Calu3 (cell line): ENCODE data around the gene TCF3. TPM values are rescaled to one million over a fixed set of nuclear protein-coding genes. Genes with fewer than 3 reads are reported as not detected.
"Not testable (repeated sequence)": the region's sequence is repeated elsewhere in the genome, so short reads cannot be mapped to it uniquely, and the experiment has no call there.

Experiments used
- BruUV-seq: library from RNA; stranded (reverse); fragments of 400-500 nt; replicated peaks from 2 replicates; lab custom pipeline; 2021; lab: Mats Ljungman, UMichigan
- CTCF ChIA-PET: fragments of 300-600 bp; sonication (Branson Sonifier 250); formaldehyde crosslinking; loops from one replicate; lab custom pipeline; 2022; ENCODE audit warnings: antibody characterized with exemption; lab: Charles Lee
- DNase-seq: peaks from one replicate; pipeline ENCODE4 v3.0.0; 2022
- H3K27ac Mint-ChIP-seq: one replicate; pipeline ENCODE4 v1.8.0; 2022; ENCODE audit warnings: mixed read lengths; ENCODE audit not compliant: unreplicated experiment
- H3K27me3 Mint-ChIP-seq: one replicate; pipeline ENCODE4 v1.8.0; 2022; ENCODE audit warnings: mixed read lengths; ENCODE audit not compliant: unreplicated experiment
- H3K36me3 Mint-ChIP-seq: one replicate; pipeline ENCODE4 v1.8.0; 2022; ENCODE audit warnings: mild to moderate bottlenecking, moderate library complexity, mixed read lengths; ENCODE audit not compliant: insufficient read depth, unreplicated experiment
- H3K4me1 Mint-ChIP-seq: one replicate; pipeline ENCODE4 v1.8.0; 2022; ENCODE audit warnings: mild to moderate bottlenecking, low read depth, mixed read lengths; ENCODE audit not compliant: unreplicated experiment
- H3K4me3 Mint-ChIP-seq: one replicate; pipeline ENCODE4 v1.8.0; 2022; ENCODE audit warnings: mild to moderate bottlenecking, low read depth, moderate library complexity, mixed read lengths; ENCODE audit not compliant: unreplicated experiment
- H3K9me3 Mint-ChIP-seq: one replicate; pipeline ENCODE4 v1.8.0; 2022; ENCODE audit warnings: low read depth, mixed read lengths; ENCODE audit not compliant: unreplicated experiment
- intact Hi-C: fragments of 100-400 bp; cut with micrococcal nuclease; formaldehyde crosslinking; loops from one replicate; pipeline ENCODE4 v1.10.0; 2022; ENCODE audit not compliant: unreplicated experiment
- total RNA-seq: library from RNA; stranded (reverse); gene quantifications from 2 replicates; pipeline ENCODE4 v1.2.3, GENCODE V29; 2022
- TF ChIP-seq, protein P1 (sequence below): fragments of 200-600 bp; IDR thresholded peaks from one replicate; pipeline ENCODE4 v1.8.0; 2022; ENCODE audit warnings: antibody characterized with exemption; ENCODE audit not compliant: unreplicated experiment

The TCF3 gene
- total RNA-seq, 1 experiment from 2014 or later, result 102 TPM

- H3K4me3 Mint-ChIP-seq, result no peak overlapping the region
- no TSS peak for BruUV-seq
- intact Hi-C loops, result no loop called here
- H3K9me3 Mint-ChIP-seq, result peaks cover 5% of the 10 kb centered on the region
- TF ChIP-seq, protein P1, sequence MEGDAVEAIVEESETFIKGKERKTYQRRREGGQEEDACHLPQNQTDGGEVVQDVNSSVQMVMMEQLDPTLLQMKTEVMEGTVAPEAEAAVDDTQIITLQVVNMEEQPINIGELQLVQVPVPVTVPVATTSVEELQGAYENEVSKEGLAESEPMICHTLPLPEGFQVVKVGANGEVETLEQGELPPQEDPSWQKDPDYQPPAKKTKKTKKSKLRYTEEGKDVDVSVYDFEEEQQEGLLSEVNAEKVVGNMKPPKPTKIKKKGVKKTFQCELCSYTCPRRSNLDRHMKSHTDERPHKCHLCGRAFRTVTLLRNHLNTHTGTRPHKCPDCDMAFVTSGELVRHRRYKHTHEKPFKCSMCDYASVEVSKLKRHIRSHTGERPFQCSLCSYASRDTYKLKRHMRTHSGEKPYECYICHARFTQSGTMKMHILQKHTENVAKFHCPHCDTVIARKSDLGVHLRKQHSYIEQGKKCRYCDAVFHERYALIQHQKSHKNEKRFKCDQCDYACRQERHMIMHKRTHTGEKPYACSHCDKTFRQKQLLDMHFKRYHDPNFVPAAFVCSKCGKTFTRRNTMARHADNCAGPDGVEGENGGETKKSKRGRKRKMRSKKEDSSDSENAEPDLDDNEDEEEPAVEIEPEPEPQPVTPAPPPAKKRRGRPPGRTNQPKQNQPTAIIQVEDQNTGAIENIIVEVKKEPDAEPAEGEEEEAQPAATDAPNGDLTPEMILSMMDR, result no peak
- no peak overlapping the region for H3K27ac Mint-ChIP-seq
- peaks cover 11% of the 10 kb centered on the region for H3K4me1 Mint-ChIP-seq
- no peaks in the 10 kb centered on the region for H3K36me3 Mint-ChIP-seq
- H3K27me3 Mint-ChIP-seq, result peaks cover 38% of the 10 kb centered on the region
- CTCF ChIA-PET, result no interaction called here
- DNase-seq, result no peak
These were observed 47.0 kb upstream of the TCF3 start for GRCh38 chr19:1699386-1699785.

GRCh38 chr19:1698636-1699035 lies 46.2 kb upstream of the TCF3 start:
- Mint-ChIP-seq H3K27ac (no peak overlapping the region), H3K9me3 (peaks cover 2% of the 10 kb centered on the region), H3K4me3 (no peak overlapping the region), H3K36me3 (no peaks in the 10 kb centered on the region), H3K27me3 (peaks cover 30% of the 10 kb centered on the region), H3K4me1 (peaks cover 11% of the 10 kb centered on the region)
- TF ChIP-seq, protein P1, result no peak
- intact Hi-C loops, result no loop called here
- no peak for DNase-seq
- CTCF ChIA-PET, result no interaction called here
- no TSS peak for BruUV-seq

GRCh38 chr19:1695481-1695880 lies 43.1 kb upstream of the TCF3 start:
- H3K36me3 Mint-ChIP-seq, BruUV-seq, CTCF ChIA-PET, H3K4me3 Mint-ChIP-seq, H3K27ac Mint-ChIP-seq, intact Hi-C loops, DNase-seq, H3K4me1 Mint-ChIP-seq, H3K9me3 Mint-ChIP-seq: not testable (repeated sequence)
- peaks cover 17% of the 10 kb centered on the region for H3K27me3 Mint-ChIP-seq

- CTCF ChIA-PET, result no interaction called here
- Mint-ChIP-seq H3K27me3 (peaks cover 31% of the 10 kb centered on the region), H3K27ac (no peak overlapping the region), H3K9me3 (peaks cover 2% of the 10 kb centered on the region), H3K4me1 (peaks cover 14% of the 10 kb centered on the region), H3K36me3 (peaks cover 5% of the 10 kb centered on the region), H3K4me3 (no peak overlapping the region)
- DNase-seq, result no peak
- TF ChIP-seq, protein P1, result no peak
- BruUV-seq, result no TSS peak
- intact Hi-C loops, result no loop called here
These were observed 39.3 kb upstream of the TCF3 start for GRCh38 chr19:1691589-1692290.

DNA sequence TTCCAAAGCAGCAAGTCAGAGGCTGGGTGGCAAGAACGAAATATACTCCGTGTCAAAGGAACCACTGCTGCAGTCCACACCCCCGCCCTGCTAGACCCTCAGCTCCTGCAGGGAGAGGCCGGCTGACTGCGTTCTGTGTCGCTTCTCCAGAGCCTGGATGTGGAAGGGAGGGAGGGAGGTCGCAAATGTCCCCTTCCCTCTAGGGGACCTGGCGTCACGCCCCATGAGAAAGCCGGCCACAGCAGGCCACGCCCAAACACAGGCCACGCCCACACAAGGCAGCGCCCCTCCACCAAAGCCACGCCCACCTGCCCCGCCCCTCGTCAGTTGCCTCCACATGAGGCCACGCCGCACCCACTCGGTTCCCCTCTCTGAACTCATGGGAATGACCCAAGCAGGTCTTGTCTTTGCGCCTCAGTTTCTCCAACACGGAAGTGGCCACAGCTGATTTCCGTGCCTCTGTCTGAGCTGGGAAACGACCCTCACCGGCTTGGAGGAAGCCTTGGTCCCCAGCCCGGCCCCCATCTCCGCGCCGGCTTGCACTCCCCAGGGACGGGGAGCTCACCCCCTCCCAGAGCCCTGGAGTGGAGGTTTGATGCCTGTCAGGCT lies 38.4 kb upstream of the TCF3 start:
- DNase-seq, result peak; percentile 82
- peaks cover 2% of the 10 kb centered on the region for H3K9me3 Mint-ChIP-seq
- no peak overlapping the region for H3K4me3 Mint-ChIP-seq
- TF ChIP-seq, protein P1, result no peak
- peaks cover 31% of the 10 kb centered on the region for H3K27me3 Mint-ChIP-seq
- CTCF ChIA-PET, result no interaction called here
- no TSS peak for BruUV-seq
- intact Hi-C loops, result no loop called here
- peaks cover 14% of the 10 kb centered on the region for H3K4me1 Mint-ChIP-seq
- no peak overlapping the region for H3K27ac Mint-ChIP-seq
- H3K36me3 Mint-ChIP-seq, result peaks cover 5% of the 10 kb centered on the region

DNA sequence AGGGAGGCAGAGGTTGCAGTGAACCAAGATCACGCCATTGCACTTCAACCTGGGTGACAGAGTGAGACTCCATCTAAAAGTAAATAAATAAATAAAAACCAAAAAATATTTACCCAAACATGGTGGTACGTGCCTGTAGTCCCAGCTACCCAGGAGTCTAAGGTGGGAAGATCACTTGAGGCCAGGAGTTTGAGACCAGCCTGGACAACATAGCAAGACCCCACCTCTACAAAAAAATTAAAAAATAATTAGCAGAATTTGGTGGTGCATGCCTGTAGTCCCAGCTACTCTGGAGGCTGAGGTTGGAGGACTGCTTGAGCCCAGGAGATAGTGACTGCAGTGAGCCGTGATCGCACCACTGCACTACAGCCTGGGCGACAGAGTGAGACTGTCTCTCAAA lies 33.4 kb upstream of the TCF3 start:
- CTCF ChIA-PET, intact Hi-C loops, H3K4me3 Mint-ChIP-seq, H3K9me3 Mint-ChIP-seq, BruUV-seq, DNase-seq, H3K36me3 Mint-ChIP-seq, H3K27ac Mint-ChIP-seq: not testable (repeated sequence)
- H3K4me1 Mint-ChIP-seq, result peaks cover 15% of the 10 kb centered on the region
- H3K27me3 Mint-ChIP-seq, result peaks cover 43% of the 10 kb centered on the region
